Measurements from ENCODE around the gene HSPH1. TPM values are rescaled to one million over a fixed set of nuclear protein-coding genes. Genes with fewer than 3 reads are reported as not detected.

The HSPH1 gene
- total and polyA plus RNA-seq, 2 of the 13 experiments (the other 11 are each of a cell fraction or from before 2014, with no cell fraction given) = 13.0 to 62.9 TPM

- TF ChIP-seq MIER2 (CRISPR knock-in tag; IDR thresholded peaks at IDR 0.05) = no peak
- no peak for TF ChIP-seq ESRRA (CRISPR knock-in tag; IDR thresholded peaks at IDR 0.05; ENCODE audit: low read depth)
- TF ChIP-seq, protein P1, sequence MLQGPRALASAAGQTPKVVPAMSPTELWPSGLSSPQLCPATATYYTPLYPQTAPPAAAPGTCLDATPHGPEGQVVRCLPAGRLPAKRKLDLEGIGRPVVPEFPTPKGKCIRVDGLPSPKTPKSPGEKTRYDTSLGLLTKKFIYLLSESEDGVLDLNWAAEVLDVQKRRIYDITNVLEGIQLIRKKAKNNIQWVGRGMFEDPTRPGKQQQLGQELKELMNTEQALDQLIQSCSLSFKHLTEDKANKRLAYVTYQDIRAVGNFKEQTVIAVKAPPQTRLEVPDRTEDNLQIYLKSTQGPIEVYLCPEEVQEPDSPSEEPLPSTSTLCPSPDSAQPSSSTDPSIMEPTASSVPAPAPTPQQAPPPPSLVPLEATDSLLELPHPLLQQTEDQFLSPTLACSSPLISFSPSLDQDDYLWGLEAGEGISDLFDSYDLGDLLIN (CRISPR knock-in tag; IDR thresholded peaks at IDR 0.05; ENCODE audit: borderline replicate concordance) = no peak
- TF ChIP-seq TSC22D2 (CRISPR knock-in tag; IDR thresholded peaks at IDR 0.05; ENCODE audit: borderline replicate concordance) = no peak
- TF ChIP-seq ARNTL (CRISPR knock-in tag; IDR thresholded peaks at IDR 0.05) = no peak; the same call in 1 of the 2 replicates
- TF ChIP-seq FOXC1 (CRISPR knock-in tag; IDR thresholded peaks at IDR 0.05; ENCODE audit: borderline replicate concordance) = no peak
- TF ChIP-seq MLXIP (CRISPR knock-in tag; IDR thresholded peaks at IDR 0.05; ENCODE audit: borderline replicate concordance) = no peak
- no peak for TF ChIP-seq ZNF251 (CRISPR knock-in tag; IDR thresholded peaks at IDR 0.05)
- TF ChIP-seq ZNF572 (CRISPR knock-in tag; IDR thresholded peaks at IDR 0.05) = no peak
- no peak for TF ChIP-seq ZNF672 (CRISPR knock-in tag; IDR thresholded peaks at IDR 0.05)
- TF ChIP-seq, protein P2, sequence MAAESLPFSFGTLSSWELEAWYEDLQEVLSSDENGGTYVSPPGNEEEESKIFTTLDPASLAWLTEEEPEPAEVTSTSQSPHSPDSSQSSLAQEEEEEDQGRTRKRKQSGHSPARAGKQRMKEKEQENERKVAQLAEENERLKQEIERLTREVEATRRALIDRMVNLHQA (CRISPR knock-in tag; IDR thresholded peaks at IDR 0.05) = no peak
- no peak for TF ChIP-seq ZNF598 (CRISPR knock-in tag; IDR thresholded peaks at IDR 0.05; ENCODE audit: borderline replicate concordance)
- TF ChIP-seq ZBTB7B (CRISPR knock-in tag; IDR thresholded peaks at IDR 0.05) = no peak
- TF ChIP-seq, protein P3, sequence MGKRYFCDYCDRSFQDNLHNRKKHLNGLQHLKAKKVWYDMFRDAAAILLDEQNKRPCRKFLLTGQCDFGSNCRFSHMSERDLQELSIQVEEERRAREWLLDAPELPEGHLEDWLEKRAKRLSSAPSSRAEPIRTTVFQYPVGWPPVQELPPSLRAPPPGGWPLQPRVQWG (CRISPR knock-in tag; IDR thresholded peaks at IDR 0.05; ENCODE audit: borderline replicate concordance, low read depth) = no peak
- no peak for TF ChIP-seq SP5 (CRISPR knock-in tag; IDR thresholded peaks at IDR 0.05; ENCODE audit: borderline replicate concordance, low read depth)
- no peak for TF ChIP-seq MEIS2 (CRISPR knock-in tag; IDR thresholded peaks at IDR 0.05)
- TF ChIP-seq ZNF17 (CRISPR knock-in tag; IDR thresholded peaks at IDR 0.05) = no peak
- peak; percentile 47; the same call in 1 of the 2 replicates for TF ChIP-seq SOX5 (CRISPR knock-in tag; IDR thresholded peaks at IDR 0.05; ENCODE audit: borderline replicate concordance)
- TF ChIP-seq ZNF3 (CRISPR knock-in tag; IDR thresholded peaks at IDR 0.05) = no peak
- TF ChIP-seq IRX3 (CRISPR knock-in tag; IDR thresholded peaks at IDR 0.05; ENCODE audit: borderline replicate concordance, low read depth) = no peak
- peak; percentile 75; the same call in 1 of the 2 replicates for TF ChIP-seq ZNF605 (CRISPR knock-in tag; IDR thresholded peaks at IDR 0.05)
- no peak for TF ChIP-seq SOX6 (IDR thresholded peaks at IDR 0.05)
- TF ChIP-seq SOX6 (CRISPR knock-in tag; IDR thresholded peaks at IDR 0.05) = peak; percentile 73
- TF ChIP-seq GPN1 (CRISPR knock-in tag; IDR thresholded peaks at IDR 0.05; ENCODE audit: borderline replicate concordance) = no peak
- TF ChIP-seq ZNF629 (CRISPR knock-in tag; conservative IDR thresholded peaks at IDR 0.05) = no peak; the same call in 1 of the 2 replicates
- no peak for TF ChIP-seq IRF1 (CRISPR knock-in tag; IDR thresholded peaks at IDR 0.05; ENCODE audit: low read depth)
Observed at GRCh38 chr13:31162151-31163008, 676 bp upstream of the HSPH1 start (continued).

Measured in HepG2 (cell line).